Activated gamma-delta T cell (primary cell): ENCODE data around the gene SYNPR.

ENCODE experiments used
- DNase-seq: peaks from one replicate; lab custom pipeline; 2025; lab: John Stamatoyannopoulos, UW

Gene SYNPR

DNA sequence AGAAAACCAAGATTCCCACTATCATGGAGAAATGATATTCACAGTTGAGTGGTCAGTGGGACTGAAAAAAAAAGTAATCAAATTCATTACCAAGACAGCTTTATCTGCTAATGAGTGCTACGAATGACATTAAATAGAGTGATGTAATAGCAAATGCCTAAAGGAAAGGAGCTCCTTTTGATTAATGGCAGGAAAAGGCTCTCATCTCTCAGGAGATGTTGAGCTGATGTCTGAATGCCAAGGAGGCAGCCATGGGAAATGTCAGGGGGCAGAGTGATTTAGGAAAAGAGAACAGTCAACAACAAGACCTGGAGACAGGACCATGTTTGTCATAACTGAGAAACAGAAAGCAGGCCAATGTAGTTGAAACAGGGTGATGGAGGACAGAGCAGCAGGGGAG lies 277.7 kb downstream of the SYNPR start:
- DNase-seq = no peak

DNA sequence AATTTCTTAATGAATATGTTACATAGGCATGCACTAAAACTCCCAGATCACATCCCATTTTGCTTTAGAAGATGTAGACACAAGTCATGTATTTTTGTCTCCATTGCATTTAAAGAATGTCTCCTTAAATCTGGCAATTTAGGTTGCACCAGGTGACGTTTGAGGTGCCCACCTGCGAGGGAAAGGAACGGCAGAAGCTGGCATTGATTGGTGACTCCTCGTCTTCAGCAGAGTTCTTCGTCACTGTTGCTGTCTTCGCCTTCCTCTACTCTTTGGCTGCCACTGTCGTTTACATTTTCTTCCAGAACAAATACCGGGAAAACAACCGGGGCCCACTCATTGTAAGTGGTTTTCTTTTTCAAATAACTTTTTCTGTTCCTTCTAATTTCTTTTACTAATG lies 278.3 kb downstream of the SYNPR start:
- no peak for DNase-seq

DNA sequence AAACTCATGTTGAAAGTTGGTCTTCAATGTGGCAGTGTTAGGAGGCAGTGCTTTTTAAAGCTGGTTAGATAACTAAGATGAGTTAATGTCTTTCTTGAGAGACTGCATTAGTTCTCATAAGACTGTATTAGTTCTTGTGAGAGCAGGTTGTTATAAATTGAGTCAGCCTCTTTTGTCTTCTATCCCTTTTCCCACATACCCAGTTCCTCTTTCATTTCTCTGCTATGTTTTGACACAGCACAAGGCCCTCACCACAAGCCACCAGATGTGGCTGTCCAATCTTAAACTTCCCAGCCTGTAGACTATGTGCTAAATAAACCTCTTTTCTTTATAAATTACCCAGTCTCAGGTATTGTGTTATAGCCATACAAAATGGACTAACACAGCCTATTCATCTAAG lies 279.8 kb downstream of the SYNPR start:
- DNase-seq = no peak

DNA sequence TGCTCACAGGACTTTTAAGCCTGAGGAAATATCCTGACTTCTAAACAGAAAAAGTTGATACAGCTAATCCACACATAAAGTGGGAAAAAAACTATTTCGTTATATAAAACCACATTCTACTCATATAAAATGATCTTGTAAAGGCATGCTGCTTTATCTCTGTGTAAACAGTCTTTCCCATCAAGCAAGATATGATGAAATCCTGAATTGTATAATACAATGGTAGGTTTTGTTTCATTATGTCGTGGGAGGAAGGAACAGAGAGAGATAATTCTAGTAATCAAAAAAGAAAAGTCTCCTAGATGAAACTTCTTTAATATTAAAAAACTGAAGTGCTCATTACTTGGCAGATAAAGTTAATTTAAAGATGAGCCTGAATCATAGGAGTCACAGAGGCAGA lies 281.8 kb downstream of the SYNPR start:
- no peak for DNase-seq

DNA sequence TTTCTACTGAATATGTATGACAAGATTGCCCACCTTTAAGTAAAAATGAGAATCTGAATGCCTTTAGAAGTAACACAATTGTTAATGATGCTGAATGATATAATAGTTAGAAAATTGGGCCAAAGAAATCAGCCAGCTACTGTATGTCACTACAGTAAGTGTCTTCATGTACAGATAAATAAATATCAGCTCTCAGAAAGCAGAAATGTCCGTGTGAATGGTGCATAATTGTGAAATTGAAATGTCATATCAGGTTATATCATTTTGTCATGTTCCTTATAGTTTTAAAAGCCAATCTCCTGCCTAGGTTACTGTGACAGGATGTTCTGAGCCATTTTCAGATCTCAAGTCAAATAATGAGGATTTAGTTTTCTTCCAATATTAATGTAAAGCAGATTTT lies 283.8 kb downstream of the SYNPR start:
- no peak for DNase-seq

DNA sequence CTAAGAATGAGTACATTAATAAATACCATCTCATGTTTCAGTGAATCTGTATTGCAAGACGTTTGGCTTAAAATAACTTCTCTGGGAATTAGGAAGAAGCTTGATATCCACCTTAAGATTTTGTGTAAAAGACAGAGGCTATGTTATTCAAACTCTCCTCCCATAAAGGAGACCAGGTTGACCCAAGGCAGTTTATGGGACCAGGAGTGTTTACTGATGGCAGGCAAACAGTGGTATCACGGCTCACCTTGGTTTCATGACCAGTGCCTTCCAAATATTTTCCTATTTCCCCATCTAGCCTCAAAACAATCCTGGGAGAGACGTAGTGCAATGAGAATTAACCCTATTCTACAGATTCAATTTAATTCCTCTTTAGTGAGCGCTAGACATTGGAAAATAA lies 284.2 kb downstream of the SYNPR start:
- DNase-seq = no peak

DNA sequence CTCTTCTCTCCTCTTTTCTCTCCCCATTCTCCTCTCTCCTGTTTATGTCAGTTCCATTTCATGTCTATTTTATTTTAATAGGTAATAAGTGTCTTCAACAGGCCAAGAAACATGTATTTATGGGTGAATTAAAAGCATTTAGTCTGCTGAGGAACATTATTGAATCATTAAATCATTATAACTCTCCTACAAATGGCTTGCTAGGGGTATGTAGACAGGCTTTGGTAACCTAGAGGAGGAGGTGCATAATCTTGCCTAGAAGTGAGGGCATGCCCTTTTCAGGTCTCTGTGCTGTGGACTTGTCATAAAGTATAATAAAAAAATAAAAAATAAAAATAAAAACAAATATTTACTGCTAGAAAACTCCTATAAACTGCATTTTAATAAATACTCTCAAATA lies 285.5 kb downstream of the SYNPR start:
- DNase-seq = no peak

DNA sequence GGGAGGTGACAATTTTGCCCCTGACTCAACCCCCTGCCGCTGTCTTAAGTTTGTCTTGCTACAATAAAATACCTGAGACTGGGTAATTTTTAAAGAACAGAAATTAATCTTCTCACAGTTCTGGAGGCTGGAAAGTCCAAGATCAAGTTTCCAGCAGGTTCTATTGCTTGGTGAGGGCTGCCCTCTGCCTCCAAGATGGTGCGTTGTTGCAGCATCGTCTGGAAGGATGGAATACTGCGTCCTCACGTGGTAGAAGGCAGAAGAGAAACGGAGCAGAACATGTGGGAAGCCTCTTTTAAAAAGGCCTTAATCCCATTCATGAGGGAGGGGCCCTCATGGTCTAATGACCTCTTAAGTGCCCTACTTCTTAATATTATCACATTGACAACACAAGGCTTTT lies 287.1 kb downstream of the SYNPR start:
- no peak for DNase-seq

DNA sequence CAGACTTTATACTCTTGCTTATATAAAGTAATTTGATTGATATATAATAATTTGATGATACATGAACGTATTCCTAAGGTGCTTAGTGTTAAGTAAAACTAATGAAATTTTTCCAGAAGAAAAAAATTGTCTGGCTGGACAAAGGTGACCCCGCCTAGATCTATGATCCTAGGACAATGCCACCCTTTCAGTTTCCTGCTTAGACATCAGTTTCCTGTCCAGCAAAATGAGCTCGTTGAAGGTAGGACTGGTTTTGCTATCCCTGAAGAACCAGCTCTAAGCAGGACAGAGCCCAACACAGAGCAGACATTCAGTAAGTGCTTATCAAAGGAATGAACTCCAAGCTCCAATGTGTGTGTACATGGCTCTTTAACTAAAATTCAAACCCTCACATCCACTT lies 293.6 kb downstream of the SYNPR start:
- no peak for DNase-seq

DNA sequence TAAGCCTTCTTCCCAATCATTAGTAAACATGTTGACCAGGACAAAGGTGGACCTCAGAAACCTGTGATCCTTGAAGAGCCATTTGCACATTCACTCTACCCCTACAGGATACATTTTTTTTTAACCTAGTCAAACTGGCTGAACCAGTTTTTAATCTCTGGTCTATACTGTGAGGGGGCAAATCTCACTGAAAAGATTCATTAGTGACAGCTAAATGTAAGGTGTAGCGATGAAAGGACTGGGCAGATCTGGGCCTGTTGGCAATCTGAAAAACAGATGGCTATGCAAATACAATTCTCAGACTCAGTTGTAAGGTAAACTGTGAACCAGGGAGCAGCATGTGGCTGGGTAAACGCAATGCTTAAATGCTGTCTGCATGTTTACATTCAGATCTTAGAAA lies 298.7 kb downstream of the SYNPR start:
- no peak for DNase-seq

DNA sequence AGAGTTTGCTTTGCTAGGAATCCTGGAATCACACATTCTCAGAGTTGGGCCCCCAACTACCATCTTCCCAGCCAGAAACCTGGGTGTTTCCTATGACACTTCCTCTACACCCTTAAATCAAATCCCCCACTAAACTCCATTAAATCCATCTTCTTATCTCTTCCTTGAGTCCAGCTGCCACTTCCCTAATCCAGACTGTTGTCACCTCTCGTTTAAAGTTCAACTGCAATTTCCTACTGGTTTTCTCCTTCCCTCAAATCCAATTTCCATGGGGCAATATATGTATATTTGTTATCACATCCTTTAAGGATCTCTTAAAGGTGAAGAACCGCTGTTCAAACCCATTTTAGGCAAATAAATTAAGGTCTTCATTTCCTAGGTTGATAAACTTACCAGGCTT lies 300.8 kb downstream of the SYNPR start:
- DNase-seq = no peak

DNA sequence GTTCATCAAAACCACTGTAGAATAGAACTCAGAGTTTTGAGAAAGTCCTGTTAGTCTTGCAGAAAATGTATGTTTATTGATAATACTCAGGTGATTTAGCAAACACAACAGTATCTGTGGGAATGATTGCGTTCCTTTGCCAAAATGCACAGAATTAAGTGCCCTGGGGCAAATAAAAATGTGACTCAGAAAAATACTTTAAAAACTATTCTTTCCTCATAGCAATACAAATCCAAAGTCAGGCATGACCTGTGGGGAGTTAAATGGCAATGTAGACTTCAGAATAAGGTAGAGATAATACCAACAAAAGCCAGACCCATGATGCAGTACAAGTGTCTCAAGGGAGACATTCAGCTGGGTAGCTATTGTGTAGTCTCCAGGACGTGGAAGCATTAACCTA lies 302.0 kb downstream of the SYNPR start:
- DNase-seq = no peak

DNA sequence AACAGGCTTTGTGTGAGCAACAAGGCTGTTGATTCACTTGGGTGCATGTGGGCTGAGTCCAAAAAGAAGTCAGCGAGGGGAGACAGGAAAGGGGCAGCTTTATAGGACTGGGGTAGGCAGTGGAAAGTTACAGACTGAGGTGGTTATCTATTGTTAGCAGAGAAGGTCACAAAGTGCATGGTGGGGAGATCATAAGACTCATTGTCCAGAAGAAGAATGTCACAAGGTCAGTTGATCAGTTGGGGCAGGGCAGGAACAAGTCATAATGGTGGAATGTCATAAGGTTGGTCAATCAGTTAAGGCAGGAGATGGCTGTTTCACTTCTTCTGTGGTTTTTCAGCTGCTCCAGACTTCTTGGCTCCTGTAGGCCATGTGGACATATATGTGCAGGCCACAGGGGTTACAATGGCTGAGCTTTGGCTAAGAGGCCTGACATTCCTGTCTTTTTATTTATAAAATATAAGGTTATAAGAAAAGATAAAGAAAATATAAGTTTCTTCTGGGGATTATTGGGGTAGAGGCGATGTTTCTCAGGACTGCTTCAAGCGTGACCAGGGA lies 304.9 kb downstream of the SYNPR start:
- DNase-seq = no peak

DNA sequence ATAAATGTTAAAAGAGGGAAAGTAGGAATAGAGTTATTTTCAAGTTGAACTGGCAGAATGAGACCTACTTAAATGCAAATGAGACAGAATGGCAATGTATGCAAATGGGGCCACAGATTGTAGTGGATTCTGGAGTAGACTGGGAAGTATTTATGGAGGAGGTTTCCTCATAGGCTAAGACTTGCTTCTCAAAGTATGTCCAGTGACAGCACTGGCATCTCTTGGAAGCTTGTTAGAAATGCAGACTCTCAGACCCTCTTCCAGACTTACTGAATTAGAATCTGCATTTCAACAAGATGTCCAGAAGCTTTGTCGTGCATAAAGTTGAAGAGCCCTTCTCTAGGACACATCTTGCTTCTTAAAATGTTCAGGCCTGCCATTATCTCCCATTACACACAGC lies 306.6 kb downstream of the SYNPR start:
- no peak for DNase-seq

DNA sequence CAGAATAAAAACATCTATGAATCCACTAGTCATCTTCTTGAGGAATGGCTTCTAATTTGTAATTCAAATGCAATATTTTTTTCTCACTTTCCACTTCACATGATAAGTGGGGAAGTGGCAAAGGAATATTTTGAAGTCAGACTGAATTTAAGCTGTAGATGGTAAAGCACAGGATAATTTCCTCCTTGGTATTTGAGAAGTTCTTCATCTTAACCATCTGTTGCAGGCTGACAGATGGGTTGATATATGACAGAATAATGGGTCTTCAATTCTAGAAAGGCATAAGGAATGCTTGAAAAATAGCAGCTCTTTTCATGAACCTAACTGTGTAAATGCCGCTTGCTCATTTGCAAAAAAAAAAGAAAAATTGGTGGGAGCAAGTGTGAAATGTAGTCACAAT lies 307.8 kb downstream of the SYNPR start:
- no peak for DNase-seq

DNA sequence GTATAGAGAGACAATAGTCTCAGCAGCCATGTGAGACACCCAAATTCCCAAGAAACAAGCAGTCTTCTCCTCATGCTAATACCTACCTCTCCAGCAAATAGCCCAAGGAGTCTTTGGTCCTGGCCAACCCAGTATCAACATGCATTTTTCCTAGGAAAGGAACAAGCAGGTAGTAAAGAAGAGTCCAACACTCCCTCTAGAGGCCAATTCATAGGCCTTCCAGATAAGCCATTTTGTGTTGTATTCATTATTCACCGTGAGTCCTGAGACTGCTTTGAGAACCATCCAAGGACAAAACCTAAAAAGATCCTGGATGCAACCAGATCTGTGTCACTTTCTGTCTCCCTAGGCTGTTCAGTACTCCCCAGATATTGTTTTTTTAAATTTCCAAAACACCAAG lies 310.8 kb downstream of the SYNPR start:
- DNase-seq = no peak

DNA sequence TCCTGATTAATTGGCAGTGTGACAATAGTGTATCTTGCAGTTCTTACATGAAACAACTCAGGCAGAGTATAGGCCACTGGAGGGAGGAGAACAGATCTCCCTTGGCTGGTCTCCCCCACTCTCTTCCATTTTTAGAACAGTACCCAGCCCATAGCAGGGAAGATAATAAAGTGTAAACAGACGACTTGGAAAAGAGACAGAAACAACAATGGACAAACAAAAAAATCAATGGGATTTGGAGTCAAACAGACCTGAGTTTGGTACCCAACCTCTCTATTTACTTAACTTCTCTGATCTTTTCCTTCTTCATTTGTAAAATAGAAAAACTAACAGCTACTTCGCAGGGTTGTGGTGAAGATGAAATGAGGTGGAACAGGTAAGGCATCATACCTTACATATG lies 315.7 kb downstream of the SYNPR start:
- DNase-seq = no peak

DNA sequence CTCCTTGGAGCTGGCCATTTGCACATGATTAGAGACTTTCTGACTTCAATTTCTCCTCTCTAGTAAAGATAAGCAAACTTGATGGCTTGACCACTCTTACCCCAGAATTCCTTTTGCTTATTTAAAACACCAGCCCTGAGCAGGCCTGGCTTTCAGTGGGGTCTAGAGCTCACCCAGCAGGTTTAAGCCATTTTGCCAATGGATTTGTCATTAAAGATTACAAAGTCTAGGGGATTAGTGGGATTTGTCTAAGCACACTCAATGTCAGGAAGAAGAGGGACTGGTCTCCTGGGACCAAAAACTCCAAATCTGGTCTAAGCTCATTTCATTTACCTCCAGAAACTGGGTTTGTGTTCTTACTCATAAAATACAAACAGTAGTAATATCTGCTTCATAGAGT lies 317.1 kb downstream of the SYNPR start:
- DNase-seq = no peak

DNA sequence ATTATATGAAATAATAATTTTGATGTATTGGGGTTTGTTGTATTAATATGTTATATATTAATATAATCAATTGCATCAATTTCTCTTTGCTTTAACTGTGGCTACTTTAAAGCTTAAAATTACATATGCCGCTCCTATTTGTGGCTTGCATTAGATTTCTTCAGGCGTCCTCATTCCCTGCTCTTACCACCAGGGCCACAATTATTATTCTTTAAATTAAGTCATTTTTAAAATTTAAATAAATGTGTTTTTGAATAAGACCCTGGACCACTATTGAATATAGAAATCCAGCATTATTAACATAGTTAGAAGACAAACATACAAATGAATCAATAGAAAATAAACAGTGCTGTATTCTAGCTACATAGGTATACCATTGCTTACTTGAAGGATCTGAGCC lies 318.9 kb downstream of the SYNPR start:
- no peak for DNase-seq

DNA sequence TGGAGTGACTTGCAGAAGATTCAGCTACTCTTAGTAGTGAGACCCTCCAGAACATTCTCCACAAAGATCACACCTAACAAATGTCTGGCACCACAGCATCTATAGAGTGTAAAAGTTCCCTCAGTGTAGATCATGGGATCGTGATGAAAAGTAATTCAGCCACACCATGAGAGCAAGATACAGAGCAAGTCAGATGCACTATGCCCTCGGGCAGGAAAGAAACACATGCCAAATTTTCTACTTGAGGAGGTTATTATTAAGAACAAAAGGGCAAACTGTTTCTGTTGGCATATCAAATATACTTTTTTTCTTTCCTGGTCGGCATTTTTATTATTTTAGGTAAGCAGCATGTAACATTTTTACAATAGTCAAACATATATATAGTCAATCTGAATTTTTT lies 329.6 kb downstream of the SYNPR start:
- DNase-seq = no peak

DNA sequence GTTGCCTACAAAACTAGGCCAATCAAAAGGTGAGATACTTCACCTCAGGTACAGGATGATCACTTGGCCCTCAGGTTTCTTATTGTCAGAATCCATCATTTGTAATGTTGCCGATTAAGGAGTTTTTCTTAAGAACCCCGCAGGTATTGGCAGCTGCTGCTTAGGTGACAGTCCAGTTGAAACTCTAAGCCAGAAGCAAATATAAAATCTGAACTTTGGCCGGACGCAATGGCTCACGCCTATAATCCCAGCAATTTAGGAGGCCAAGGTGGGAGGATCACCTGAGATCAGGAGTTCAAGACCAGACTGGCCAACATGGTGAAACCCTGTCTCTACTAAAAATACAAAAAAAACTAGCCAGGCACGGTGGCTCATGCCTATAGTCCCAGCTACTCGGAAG lies 331.3 kb downstream of the SYNPR start:
- DNase-seq = no peak

DNA sequence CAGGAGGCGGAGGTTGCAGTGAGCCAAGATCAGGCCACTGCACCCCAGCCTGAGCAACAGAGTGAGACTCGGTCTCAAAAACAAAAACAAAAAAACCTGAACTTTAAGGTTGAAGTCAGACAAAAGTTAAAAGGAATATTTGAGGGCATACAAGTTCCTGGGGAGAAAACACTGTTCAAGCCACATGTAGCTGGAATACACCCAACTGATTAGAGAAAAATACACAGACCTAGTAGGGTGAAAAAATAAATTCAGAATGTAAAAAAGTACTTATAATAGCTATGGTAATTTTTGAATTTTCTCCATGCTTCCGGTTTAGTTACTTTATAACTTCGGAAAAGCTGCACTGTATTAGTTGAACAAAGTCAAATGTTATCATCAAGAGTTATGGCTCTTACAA lies 331.7 kb downstream of the SYNPR start:
- no peak for DNase-seq

DNA sequence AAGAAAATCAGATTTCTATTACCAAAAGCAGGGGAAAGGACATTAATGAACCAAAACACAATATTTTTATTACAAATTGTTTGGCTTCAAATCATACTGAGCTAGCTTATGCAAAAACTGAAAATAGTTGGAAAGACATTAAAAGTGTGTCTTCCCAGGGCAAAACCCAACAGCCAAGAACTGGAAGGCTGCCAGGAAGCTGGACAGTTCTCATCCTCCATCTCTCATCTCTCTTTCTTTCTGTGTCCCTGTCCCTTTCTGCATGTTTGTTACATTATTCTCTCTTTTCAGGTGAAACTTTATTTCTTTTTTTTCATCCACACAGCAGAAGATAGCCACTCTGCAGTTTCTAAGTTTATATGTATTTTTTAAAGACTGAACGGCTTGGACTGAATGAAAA lies 333.3 kb downstream of the SYNPR start:
- DNase-seq = no peak

DNA sequence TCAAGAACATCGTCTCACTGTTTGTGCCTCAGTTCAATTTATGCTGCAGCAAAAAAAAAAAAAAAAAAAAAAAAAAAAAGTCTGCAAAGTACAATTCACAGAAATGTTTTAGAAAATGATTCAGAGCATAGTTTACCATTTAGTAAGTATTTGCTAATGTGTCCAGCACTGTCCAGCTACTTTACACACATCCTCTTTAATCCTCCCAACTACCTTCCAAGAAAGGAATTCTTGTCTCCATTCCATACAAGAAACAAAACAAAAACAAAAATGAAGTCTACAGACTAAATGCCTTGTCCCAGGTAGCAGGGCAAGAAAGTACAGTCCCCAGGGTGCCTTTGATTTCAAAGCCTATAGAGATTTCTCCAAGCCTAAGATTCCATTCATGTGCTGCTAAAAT lies 335.5 kb downstream of the SYNPR start:
- DNase-seq = no peak

DNA sequence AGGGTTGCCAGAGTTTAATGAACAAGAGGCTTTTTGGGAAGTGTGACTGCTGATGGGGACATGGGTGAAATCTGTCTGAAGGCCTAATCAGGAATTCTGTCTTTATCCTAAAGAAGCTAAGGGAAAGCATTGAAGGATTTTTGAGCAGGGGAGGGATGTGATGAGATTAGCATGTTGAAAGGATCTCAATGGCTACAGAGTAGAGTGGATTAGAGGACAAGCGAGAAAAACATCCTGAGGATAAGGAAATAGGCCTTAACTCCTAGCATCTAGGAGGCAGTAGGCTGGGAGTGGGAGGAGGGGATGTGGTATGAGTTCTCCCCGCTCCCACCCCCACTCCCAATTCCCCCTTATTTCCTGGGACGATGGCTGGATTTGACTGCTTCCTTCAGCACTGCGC lies 339.3 kb downstream of the SYNPR start:
- no peak for DNase-seq
